Endodermal cell (in vitro differentiated cells): ENCODE measurements around the gene VRK2. TPM values are rescaled to one million over a fixed set of nuclear protein-coding genes. Genes with fewer than 3 reads are reported as not detected.
A peak's percentile ranks its signal among the peaks of the same experiment; 100 is the strongest.

Experiments used
- DNase-seq: peaks from one replicate; pipeline ENCODE4 v3.0.0-alpha.2; 2017
- H3K27ac ChIP-seq: 2 replicates; pipeline ENCODE4 v1.5.1; 2013; ENCODE audit warnings: mild to moderate bottlenecking, low read depth, low read length, moderate library complexity
- H3K27me3 ChIP-seq: 2 replicates; pipeline ENCODE4 v1.6.1; 2013; ENCODE audit warnings: mild to moderate bottlenecking, low read length, moderate library complexity; ENCODE audit not compliant: insufficient read depth, control insufficient read depth, poor library complexity, severe bottlenecking
- H3K36me3 ChIP-seq: 2 replicates; pipeline ENCODE4 v1.7.0; 2013; ENCODE audit warnings: mild to moderate bottlenecking, low read length, moderate library complexity; ENCODE audit not compliant: control insufficient read depth, insufficient read depth
- H3K4me1 ChIP-seq: one replicate; pipeline ENCODE4 v1.7.0; 2013; ENCODE audit warnings: low read length; ENCODE audit not compliant: control insufficient read depth, insufficient read depth
- H3K4me3 ChIP-seq: 2 replicates; pipeline ENCODE4 v1.5.1; 2013; ENCODE audit warnings: mild to moderate bottlenecking, low read length, moderate library complexity
- H3K9ac ChIP-seq: 2 replicates; pipeline ENCODE4 v1.6.1; 2013; ENCODE audit warnings: mild to moderate bottlenecking, low read length, moderate library complexity; ENCODE audit not compliant: poor library complexity, severe bottlenecking; ENCODE audit errors: extremely low read depth
- H3K9me3 ChIP-seq: 2 replicates; pipeline ENCODE4 v1.6.1; 2013; ENCODE audit warnings: mild to moderate bottlenecking, low read length, moderate library complexity; ENCODE audit not compliant: control insufficient read depth
- H3K27ac Mint-ChIP-seq: 2 replicates; pipeline ENCODE4 v1.8.0; 2020; ENCODE audit warnings: mixed read lengths
- H3K27me3 Mint-ChIP-seq: 2 replicates; pipeline ENCODE4 v1.8.0; 2021; ENCODE audit warnings: mild to moderate bottlenecking, mixed read lengths; ENCODE audit not compliant: insufficient read depth
- H3K36me3 Mint-ChIP-seq: 2 replicates; pipeline ENCODE4 v1.8.0; 2020; ENCODE audit warnings: low read depth, mixed read lengths
- H3K4me1 Mint-ChIP-seq: 2 replicates; pipeline ENCODE4 v1.8.0; 2020; ENCODE audit warnings: mixed read lengths
- H3K4me3 Mint-ChIP-seq: 2 replicates; pipeline ENCODE4 v1.8.0; 2020; ENCODE audit warnings: mild to moderate bottlenecking, moderate library complexity, mixed read lengths
- H3K9me3 Mint-ChIP-seq: 2 replicates; pipeline ENCODE4 v1.8.0; 2020; ENCODE audit warnings: mild to moderate bottlenecking, mixed read lengths
- CTCF ChIP-seq: fragments of 200-600 bp; sonication (generic); conservative IDR thresholded peaks from 2 replicates; pipeline ENCODE4 v1.5.0; 2021; ENCODE audit warnings: antibody characterized with exemption, mild to moderate bottlenecking
- WGBS, 2 experiments: methylation state at CpG; one replicate each; pipeline versions ENCODE4 v1.1.5 to v1.1.7; 2013; ENCODE audit warnings: missing lambda C conversion rate in 2 of 2, mixed read lengths in 1 of 2; ENCODE audit not compliant: insufficient coverage in 1 of 2, insufficient read length in 1 of 2; 5-methylcytosine and 5-hydroxymethylcytosine counted together
- total RNA-seq, 2 donors: library from RNA; stranded (reverse); fragmentation: NEBNext Ultra II Directional in 1 of 2; extraction: Animal tissue kit (Norgen Biotek cat#: 25700) in 1 of 2; gene quantifications; 2 replicates in 1 of 2; 3 replicates in 1 of 2; pipeline ENCODE4 v1.2.1, GENCODE V29; 2021

The VRK2 gene
- total RNA-seq, 2 donors from 2014 or later, result 27.3 to 33.3 TPM

DNA sequence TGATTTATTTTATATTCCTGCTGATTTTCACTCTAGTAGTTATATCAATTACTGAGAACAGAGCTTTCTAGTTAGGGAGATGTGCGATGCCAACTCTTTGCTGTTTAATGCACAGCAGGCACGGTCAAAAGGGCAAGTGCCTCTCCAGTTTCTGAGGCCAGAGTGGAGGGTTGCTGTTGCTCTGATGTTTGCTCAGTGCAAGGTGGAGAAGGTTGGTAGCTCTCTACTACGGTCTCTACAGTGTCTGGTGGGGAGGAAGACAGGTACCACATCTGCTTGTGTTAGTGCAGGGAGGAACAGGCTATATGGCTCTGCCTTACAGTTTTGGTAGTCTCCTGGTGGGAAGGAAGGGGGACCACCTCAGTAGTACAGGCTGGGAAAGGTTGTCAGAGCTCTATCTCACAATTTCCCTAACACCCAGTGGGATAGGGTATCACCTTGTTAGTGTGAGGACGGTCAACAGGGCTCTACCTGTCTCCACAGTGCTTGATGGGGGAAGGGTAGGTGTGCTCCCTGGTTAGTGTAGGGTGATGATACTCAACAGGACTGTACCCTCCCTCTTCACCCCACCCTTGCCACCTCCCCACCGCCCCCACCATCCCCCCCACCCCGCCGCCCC, 108.7 kb downstream of the VRK2 start:
- H3K4me3 ChIP-seq, result no peak overlapping the region
- no peak overlapping the region for H3K27ac ChIP-seq
- no peaks in the 10 kb centered on the region for H3K27me3 ChIP-seq
- DNase-seq, result peak; percentile 56
- Mint-ChIP-seq H3K9me3 (no peaks in the 10 kb centered on the region), H3K27me3 (no peaks in the 10 kb centered on the region), H3K27ac (no peak overlapping the region), H3K4me1 (peaks cover 20% of the 10 kb centered on the region), H3K36me3 (peaks cover 29% of the 10 kb centered on the region), H3K4me3 (no peak overlapping the region)
- WGBS, 2 experiments, result 90 to 100% methylated on average over 1 to 5 of the region's 7 CpGs
- H3K36me3 ChIP-seq, result peaks cover 43% of the 10 kb centered on the region
- H3K9ac ChIP-seq, result no peak overlapping the region
- H3K4me1 ChIP-seq, result no peaks in the 10 kb centered on the region
- no peaks in the 10 kb centered on the region for H3K9me3 ChIP-seq
- TF ChIP-seq CTCF, result no peak

- no peaks in the 10 kb centered on the region for H3K9me3 Mint-ChIP-seq
- Histone ChIP-seq H3K36me3 (peaks cover 58% of the 10 kb centered on the region), H3K4me1 (no peaks in the 10 kb centered on the region), H3K9ac (no peak overlapping the region), H3K27me3 (no peaks in the 10 kb centered on the region), H3K4me3 (no peak overlapping the region), H3K27ac (no peak overlapping the region), H3K9me3 (no peaks in the 10 kb centered on the region)
- peaks cover 42% of the 10 kb centered on the region for H3K36me3 Mint-ChIP-seq
- TF ChIP-seq CTCF, result no peak
- no peak overlapping the region for H3K27ac Mint-ChIP-seq
- H3K27me3 Mint-ChIP-seq, result no peaks in the 10 kb centered on the region
- peaks cover 20% of the 10 kb centered on the region for H3K4me1 Mint-ChIP-seq
- DNase-seq, result no peak
- H3K4me3 Mint-ChIP-seq, result no peak overlapping the region
Observed at GRCh38 chr2:58156780-58157179, 110.2 kb downstream of the VRK2 start.

GRCh38 chr2:58157754-58158153, 111.1 kb downstream of the VRK2 start:
- Mint-ChIP-seq H3K4me3 (no peak overlapping the region), H3K27ac (no peak overlapping the region), H3K9me3 (no peaks in the 10 kb centered on the region), H3K36me3 (peaks cover 47% of the 10 kb centered on the region), H3K27me3 (no peaks in the 10 kb centered on the region), H3K4me1 (peaks cover 20% of the 10 kb centered on the region)
- TF ChIP-seq CTCF, result no peak
- Histone ChIP-seq H3K4me1 (no peaks in the 10 kb centered on the region), H3K36me3 (peaks cover 66% of the 10 kb centered on the region), H3K9ac (no peak overlapping the region), H3K27ac (no peak overlapping the region), H3K4me3 (no peak overlapping the region), H3K9me3 (no peaks in the 10 kb centered on the region), H3K27me3 (no peaks in the 10 kb centered on the region)
- no peak for DNase-seq
